ENCODE results near the gene LRP6.
"Not testable (repeated sequence)": the region's sequence is repeated elsewhere in the genome, so short reads cannot be mapped to it uniquely, and the experiment has no call there.

Gene LRP6

GRCh38 chr12:12265035-12265434 is 1.8 kb downstream of the LRP6 start:
- no peak for DNase-seq

GRCh38 chr12:12263909-12264308 is 2.9 kb downstream of the LRP6 start:
- no peak for DNase-seq

GRCh38 chr12:12256291-12256757 is 10.5 kb downstream of the LRP6 start:
- not testable (repeated sequence) for DNase-seq

GRCh38 chr12:12254553-12254952 is 12.3 kb downstream of the LRP6 start:
- no peak for DNase-seq

GRCh38 chr12:12249216-12250050 is 17.4 kb downstream of the LRP6 start:
- no peak for DNase-seq

- no peak for DNase-seq
Measured at GRCh38 chr12:12247584-12247983, 19.3 kb downstream of the LRP6 start.

GRCh38 chr12:12244341-12244740 is 22.5 kb downstream of the LRP6 start:
- no peak for DNase-seq

GRCh38 chr12:12240662-12241340 is 26.0 kb downstream of the LRP6 start:
- no peak for DNase-seq

GRCh38 chr12:12239127-12239526 is 27.7 kb downstream of the LRP6 start:
- DNase-seq = no peak

- no peak for DNase-seq
Measured at GRCh38 chr12:12238605-12239004, 28.2 kb downstream of the LRP6 start.

GRCh38 chr12:12236896-12237295 is 29.9 kb downstream of the LRP6 start:
- no peak for DNase-seq

- no peak for DNase-seq
Measured at GRCh38 chr12:12230275-12230674, 36.6 kb downstream of the LRP6 start.

GRCh38 chr12:12229556-12230092 is 37.2 kb downstream of the LRP6 start:
- no peak for DNase-seq

- no peak for DNase-seq
Measured at GRCh38 chr12:12228402-12228801, 38.4 kb downstream of the LRP6 start.

GRCh38 chr12:12226187-12226586 is 40.7 kb downstream of the LRP6 start:
- no peak for DNase-seq

GRCh38 chr12:12224240-12224940 is 42.5 kb downstream of the LRP6 start:
- no peak for DNase-seq

- no peak for DNase-seq
Measured at GRCh38 chr12:12221560-12221959, 45.3 kb downstream of the LRP6 start.

- DNase-seq = no peak
Measured at GRCh38 chr12:12219664-12220063, 47.2 kb downstream of the LRP6 start.

GRCh38 chr12:12217018-12217359 is 49.9 kb downstream of the LRP6 start:
- DNase-seq = no peak

GRCh38 chr12:12216349-12217017 is 50.4 kb downstream of the LRP6 start:
- DNase-seq = no peak

- DNase-seq = no peak
Measured at GRCh38 chr12:12214635-12215131, 52.2 kb downstream of the LRP6 start.

- no peak for DNase-seq
Measured at GRCh38 chr12:12214201-12214600, 52.6 kb downstream of the LRP6 start.

- no peak for DNase-seq
Measured at GRCh38 chr12:12212769-12213168, 54.1 kb downstream of the LRP6 start.

Data from NCI-H2107 (cell line).